ENCODE measurements around the gene ADIPOR1. TPM values are rescaled to one million over a fixed set of nuclear protein-coding genes. Genes with fewer than 3 reads are reported as not detected.

Gene ADIPOR1
- total RNA-seq, 2 experiments from 2014 or later: 49.4 to 57.4 TPM

- Histone ChIP-seq H3K9me2 (ENCODE audit: insufficient read depth, low read length) (no peaks in the 10 kb centered on the region), H3K79me2 (ENCODE audit: insufficient read depth, low read depth, low read length) (no peaks in the 10 kb centered on the region), H3K9me3 (ENCODE audit: low read length) (no peaks in the 10 kb centered on the region), H3K4me1 (ENCODE audit: insufficient read depth, low read length, poor library complexity, severe bottlenecking) (peaks cover 29% of the 10 kb centered on the region), H3K36me3 (ENCODE audit: insufficient read depth, low read length) (peaks cover 5% of the 10 kb centered on the region; the same call in 1 of the 2 replicates), H3K4me2 (ENCODE audit: low read length) (peak overlapping the region; percentile 69), H3K4me3 (ENCODE audit: low read depth, low read length, poor library complexity, severe bottlenecking) (no peak overlapping the region), H2AFZ (ENCODE audit: low read length) (peak overlapping the region; percentile 75; the same call in 1 of the 2 replicates), H4K20me1 (ENCODE audit: insufficient read depth, low read length) (no peaks in the 10 kb centered on the region), H3K27ac (ENCODE audit: low read depth, low read length, poor library complexity, severe bottlenecking) (peak overlapping the region; percentile 25)
- ChIA-PET CTCF (ENCODE audit: unreplicated experiment) (no interaction called here), POLR2A (interaction anchor here (0.9 to 1.2 kb wide), 5 partner anchors 9 to 81 kb away, joined by 3 to 8 read pairs (median 7); partner anchors contain the start of gene TMEM183A)
- intact Hi-C loops (cut with micrococcal nuclease; ENCODE audit: unreplicated experiment): loop anchor here (1.0 kb wide), 1 partner anchor 42 kb away; the partner anchor contains the start of gene KLHL12
- TF ChIP-seq, protein P1, sequence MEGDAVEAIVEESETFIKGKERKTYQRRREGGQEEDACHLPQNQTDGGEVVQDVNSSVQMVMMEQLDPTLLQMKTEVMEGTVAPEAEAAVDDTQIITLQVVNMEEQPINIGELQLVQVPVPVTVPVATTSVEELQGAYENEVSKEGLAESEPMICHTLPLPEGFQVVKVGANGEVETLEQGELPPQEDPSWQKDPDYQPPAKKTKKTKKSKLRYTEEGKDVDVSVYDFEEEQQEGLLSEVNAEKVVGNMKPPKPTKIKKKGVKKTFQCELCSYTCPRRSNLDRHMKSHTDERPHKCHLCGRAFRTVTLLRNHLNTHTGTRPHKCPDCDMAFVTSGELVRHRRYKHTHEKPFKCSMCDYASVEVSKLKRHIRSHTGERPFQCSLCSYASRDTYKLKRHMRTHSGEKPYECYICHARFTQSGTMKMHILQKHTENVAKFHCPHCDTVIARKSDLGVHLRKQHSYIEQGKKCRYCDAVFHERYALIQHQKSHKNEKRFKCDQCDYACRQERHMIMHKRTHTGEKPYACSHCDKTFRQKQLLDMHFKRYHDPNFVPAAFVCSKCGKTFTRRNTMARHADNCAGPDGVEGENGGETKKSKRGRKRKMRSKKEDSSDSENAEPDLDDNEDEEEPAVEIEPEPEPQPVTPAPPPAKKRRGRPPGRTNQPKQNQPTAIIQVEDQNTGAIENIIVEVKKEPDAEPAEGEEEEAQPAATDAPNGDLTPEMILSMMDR (conservative IDR thresholded peaks at IDR 0.05; ENCODE audit: low read length): peak; percentile 77
- no peak for TF ChIP-seq EZH2phosphoT487 (IDR thresholded peaks at IDR 0.05; ENCODE audit: borderline replicate concordance, low read depth, low read length)
- DNase-seq (ENCODE audit: low spot score): peak; percentile 77
- BruUV-seq (replicated peaks): no TSS peak
Observed at GRCh38 chr1:202968895-202969295, 10.8 kb upstream of the ADIPOR1 start.

GRCh38 chr1:202968351-202968750 lies 10.2 kb upstream of the ADIPOR1 start:
- ChIA-PET CTCF (ENCODE audit: unreplicated experiment) (interaction anchor here (0.6 to 1.5 kb wide), 2 partner anchors 19 to 78 kb away, joined by 3 read pairs; no protein-coding TSS in a partner anchor), POLR2A (interaction anchor here (0.6 to 1.2 kb wide), 6 partner anchors 9 to 80 kb away, joined by 3 to 8 read pairs (median 6); partner anchors contain the start of genes KLHL12 and TMEM183A)
- Histone ChIP-seq H3K79me2 (ENCODE audit: insufficient read depth, low read depth, low read length) (no peaks in the 10 kb centered on the region), H3K27ac (ENCODE audit: low read depth, low read length, poor library complexity, severe bottlenecking) (peak overlapping the region; percentile 25), H3K9me3 (ENCODE audit: low read length) (no peaks in the 10 kb centered on the region), H3K4me2 (ENCODE audit: low read length) (peak overlapping the region; percentile 69), H3K4me3 (ENCODE audit: low read depth, low read length, poor library complexity, severe bottlenecking) (peak overlapping the region; percentile 100), H3K36me3 (ENCODE audit: insufficient read depth, low read length) (peaks cover 5% of the 10 kb centered on the region; the same call in 1 of the 2 replicates), H3K4me1 (ENCODE audit: insufficient read depth, low read length, poor library complexity, severe bottlenecking) (peaks cover 29% of the 10 kb centered on the region), H3K9me2 (ENCODE audit: insufficient read depth, low read length) (no peaks in the 10 kb centered on the region), H2AFZ (ENCODE audit: low read length) (peak overlapping the region; percentile 75), H4K20me1 (ENCODE audit: insufficient read depth, low read length) (no peaks in the 10 kb centered on the region)
- TF ChIP-seq, protein P1 (conservative IDR thresholded peaks at IDR 0.05; ENCODE audit: low read length): no peak
- TF ChIP-seq EZH2phosphoT487 (IDR thresholded peaks at IDR 0.05; ENCODE audit: borderline replicate concordance, low read depth, low read length): no peak
- DNase-seq (ENCODE audit: low spot score): no peak
- intact Hi-C loops (cut with micrococcal nuclease; ENCODE audit: unreplicated experiment): no loop called here
- BruUV-seq (replicated peaks): no TSS peak

DNA sequence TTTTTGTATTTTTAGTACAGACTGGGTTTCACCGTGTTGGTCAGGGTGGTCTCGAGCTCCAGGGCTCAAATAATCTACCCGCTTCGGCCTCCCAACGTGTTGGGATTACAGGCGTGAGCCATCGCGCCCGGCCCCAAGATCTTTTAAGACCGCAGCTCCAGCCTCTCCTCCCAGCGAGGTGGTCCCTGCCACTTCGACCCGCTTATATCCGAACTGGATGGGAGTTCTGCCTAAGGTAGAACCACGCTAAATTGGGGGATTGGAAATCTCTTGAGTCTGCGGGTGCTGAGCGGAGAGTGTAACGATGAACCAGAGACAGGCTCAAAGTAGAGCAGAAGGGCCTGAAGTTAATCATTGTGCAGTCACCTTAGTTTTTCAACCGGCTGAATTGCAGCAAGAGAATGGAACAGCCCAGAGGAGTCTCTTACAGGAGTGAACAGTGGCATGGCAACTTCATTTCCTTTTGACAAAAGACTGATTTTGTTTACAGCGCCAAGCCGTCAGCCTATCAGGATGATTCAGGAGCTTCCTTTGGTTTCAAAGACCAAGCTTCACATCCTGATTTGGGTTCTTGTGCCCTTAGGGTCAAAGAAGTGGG lies 9.7 kb upstream of the ADIPOR1 start:
- ChIA-PET POLR2A (interaction anchor here (0.6 to 1.2 kb wide), 7 partner anchors 10 to 79 kb away, joined by 3 to 8 read pairs (median 4); partner anchors contain the start of genes KLHL12 and TMEM183A), CTCF (ENCODE audit: unreplicated experiment) (interaction anchor here (0.6 to 1.5 kb wide), 2 partner anchors 20 to 78 kb away, joined by 3 read pairs; no protein-coding TSS in a partner anchor)
- peak overlapping the region; percentile 25 for H3K27ac ChIP-seq (ENCODE audit: low read depth, low read length, poor library complexity, severe bottlenecking)
- BruUV-seq (replicated peaks): no TSS peak
- peak overlapping the region; percentile 69 for H3K4me2 ChIP-seq (ENCODE audit: low read length)
- intact Hi-C loops (cut with micrococcal nuclease; ENCODE audit: unreplicated experiment): no loop called here
- peak; percentile 47 for DNase-seq (ENCODE audit: low spot score)
- peak overlapping the region; percentile 75 for H2AFZ ChIP-seq (ENCODE audit: low read length)
- H3K4me1 ChIP-seq (ENCODE audit: insufficient read depth, low read length, poor library complexity, severe bottlenecking): peaks cover 29% of the 10 kb centered on the region
- no peaks in the 10 kb centered on the region for H3K9me2 ChIP-seq (ENCODE audit: insufficient read depth, low read length)
- H3K36me3 ChIP-seq (ENCODE audit: insufficient read depth, low read length): peaks cover 5% of the 10 kb centered on the region; the same call in 1 of the 2 replicates
- peak overlapping the region; percentile 100 for H3K4me3 ChIP-seq (ENCODE audit: low read depth, low read length, poor library complexity, severe bottlenecking)
- no peaks in the 10 kb centered on the region for H4K20me1 ChIP-seq (ENCODE audit: insufficient read depth, low read length)
- TF ChIP-seq EZH2phosphoT487 (IDR thresholded peaks at IDR 0.05; ENCODE audit: borderline replicate concordance, low read depth, low read length): no peak
- TF ChIP-seq, protein P1 (conservative IDR thresholded peaks at IDR 0.05; ENCODE audit: low read length): no peak
- no peaks in the 10 kb centered on the region for H3K9me3 ChIP-seq (ENCODE audit: low read length)
- no peaks in the 10 kb centered on the region for H3K79me2 ChIP-seq (ENCODE audit: insufficient read depth, low read depth, low read length)
